GM12878 (cell line): ENCODE results near the gene CRYBB1.

Experiments
- ATF3 ChIP-seq: IDR thresholded peaks from 2 replicates; pipeline ENCODE4 v1.6.1; 2011; ENCODE audit warnings: low read depth, mild to moderate bottlenecking, low read length, moderate library complexity, borderline replicate concordance; ENCODE audit errors: extremely low read depth
- CTCF ChIP-seq, 3 experiments: IDR thresholded peaks in 2 of 3; conservative IDR thresholded peaks in 1 of 3; 2 replicates each; pipeline ENCODE4 v1.5.1; 2011; ENCODE audit warnings: low read depth in 3 of 3, low read length in 3 of 3, mild to moderate bottlenecking in 3 of 3, control low read depth in 2 of 3, moderate library complexity in 2 of 3, inconsistent platforms in 1 of 3, mixed read lengths in 1 of 3; ENCODE audit not compliant: control insufficient read depth in 2 of 3, insufficient read depth in 1 of 3; ENCODE audit errors: extremely low read depth in 1 of 3
- NFYB ChIP-seq: IDR thresholded peaks from 2 replicates; pipeline ENCODE4 v1.6.1; 2011; ENCODE audit warnings: low read depth, mild to moderate bottlenecking, low read length, improper control_type of control experiment, moderate library complexity; ENCODE audit not compliant: insufficient read depth
- PBX3 ChIP-seq: IDR thresholded peaks from 2 replicates; pipeline ENCODE4 v1.6.1; 2011; ENCODE audit warnings: mild to moderate bottlenecking, low read depth, low read length, moderate library complexity; ENCODE audit not compliant: insufficient replicate concordance
- POLR2A ChIP-seq: IDR thresholded peaks from 2 replicates; pipeline ENCODE4 v1.6.1; 2011; ENCODE audit warnings: low read depth, mild to moderate bottlenecking, low read length
- POLR2AphosphoS5 ChIP-seq: IDR thresholded peaks from 2 replicates; pipeline ENCODE4 v1.6.1; 2011; ENCODE audit warnings: mild to moderate bottlenecking, low read length, inconsistent platforms
- RAD21 ChIP-seq: IDR thresholded peaks from 2 replicates; pipeline ENCODE4 v1.6.1; 2011; ENCODE audit warnings: mild to moderate bottlenecking, low read depth, low read length, moderate library complexity; ENCODE audit not compliant: insufficient read depth
- ZBTB40 ChIP-seq: fragments of 450-650 bp; IDR thresholded peaks from 2 replicates; pipeline ENCODE4 v1.6.1; 2016; ENCODE audit warnings: mild to moderate bottlenecking, moderate library complexity, borderline replicate concordance
- ZSCAN29 ChIP-seq: fragments of 450-650 bp; IDR thresholded peaks from 2 replicates; pipeline ENCODE4 v1.6.1; 2017; ENCODE audit warnings: mild to moderate bottlenecking, moderate library complexity

GRCh38 chr22:26554956-26555355 is 62.9 kb downstream of the CRYBB1 start:
- TF ChIP-seq NFYB (no peak), RAD21 (no peak), CTCF (IDR thresholded peaks at IDR 0.05 in 2 of 3, conservative IDR thresholded peaks at IDR 0.05 in 1 of 3; ENCODE audit: control insufficient read depth in 2 of 3, extremely low read depth in 1 of 3, insufficient read depth in 1 of 3, low read depth in 3 of 3, low read length in 3 of 3) (no peak), PBX3 (no peak), ATF3 (no peak), POLR2A (no peak), ZSCAN29 (no peak), POLR2AphosphoS5 (no peak), ZBTB40 (no peak)
